Hepatocyte (in vitro differentiated cells): ENCODE measurements around the gene FLVCR2. TPM values are rescaled to one million over a fixed set of nuclear protein-coding genes. Genes with fewer than 3 reads are reported as not detected.

ENCODE experiments used
- DNase-seq: peaks from one replicate; pipeline ENCODE4 v3.0.0-alpha.2; 2016; ENCODE audit warnings: low spot score
- H2AFZ ChIP-seq: fragments of 200-600 bp; sonication (generic); 2 replicates; pipeline ENCODE4 v1.6.0; 2016; ENCODE audit warnings: antibody characterized with exemption, mild to moderate bottlenecking
- H3K27ac ChIP-seq: fragments of 200-600 bp; sonication (generic); 2 replicates; pipeline ENCODE4 v1.5.1; 2016; ENCODE audit warnings: mild to moderate bottlenecking
- H3K27me3 ChIP-seq: fragments of 200-600 bp; sonication (generic); 2 replicates; pipeline ENCODE4 v1.6.1; 2016
- H3K36me3 ChIP-seq: fragments of 200-600 bp; sonication (generic); replicated peaks from 2 replicates; pipeline ENCODE4 v1.5.1; 2016; ENCODE audit warnings: low read depth; ENCODE audit not compliant: insufficient read depth
- H3K4me1 ChIP-seq: fragments of 200-600 bp; sonication (generic); 2 replicates; pipeline ENCODE4 v1.5.1; 2016; ENCODE audit warnings: mild to moderate bottlenecking, moderate library complexity; ENCODE audit not compliant: insufficient read depth
- H3K4me2 ChIP-seq: fragments of 200-600 bp; sonication (generic); 2 replicates; pipeline ENCODE4 v1.6.0; 2016
- H3K4me3 ChIP-seq: fragments of 200-600 bp; sonication (generic); 2 replicates; pipeline ENCODE4 v1.5.1; 2016; ENCODE audit warnings: mild to moderate bottlenecking
- H3K79me2 ChIP-seq: fragments of 200-600 bp; sonication (generic); 2 replicates; pipeline ENCODE4 v1.6.0; 2017; ENCODE audit warnings: mild to moderate bottlenecking
- H3K9me2 ChIP-seq: fragments of 200-600 bp; sonication (generic); replicated peaks from 2 replicates; pipeline ENCODE4 v1.6.0; 2017; ENCODE audit warnings: mild to moderate bottlenecking; ENCODE audit not compliant: insufficient read depth
- H3K9me3 ChIP-seq: fragments of 200-600 bp; sonication (generic); 2 replicates; pipeline ENCODE4 v1.5.1; 2016; ENCODE audit warnings: low read depth, mild to moderate bottlenecking
- H4K20me1 ChIP-seq: fragments of 200-600 bp; sonication (generic); 2 replicates; pipeline ENCODE4 v1.6.0; 2016; ENCODE audit warnings: mild to moderate bottlenecking; ENCODE audit not compliant: insufficient read depth, poor library complexity, severe bottlenecking
- EZH2 ChIP-seq: fragments of 200-600 bp; sonication (generic); IDR thresholded peaks from 2 replicates; pipeline ENCODE4 v1.6.1; 2016; ENCODE audit warnings: antibody characterized with exemption, mild to moderate bottlenecking, borderline replicate concordance
- EZH2phosphoT487 ChIP-seq: fragments of 200-600 bp; sonication (generic); IDR thresholded peaks from one replicate; pipeline ENCODE4 v1.6.1; 2018; ENCODE audit warnings: antibody characterized with exemption, mild to moderate bottlenecking, low read depth, moderate library complexity; ENCODE audit not compliant: unreplicated experiment, severe bottlenecking
- WGBS: methylation state at CpG from one replicate; pipeline ENCODE4 v1.1.6; 2016; ENCODE audit warnings: low lambda C conversion rate; ENCODE audit errors: missing lambda C conversion rate; 5-methylcytosine and 5-hydroxymethylcytosine counted together
- polyA plus RNA-seq: library from polyadenylated mRNA; unstranded; fragments of >200 nt; fragmentation: Nextera tagmentation; extraction: Ambion mirVana; gene quantifications from 2 replicates; pipeline ENCODE4 v1.2.1, GENCODE V29; 2016
- total RNA-seq: library from RNA; depleted of rRNA; stranded (reverse); fragments of >200 nt; gene quantifications from 2 replicates; pipeline ENCODE4 v1.2.3, GENCODE V29; 2014
- TF ChIP-seq, protein P1 (sequence below): fragments of 200-600 bp; sonication (generic); IDR thresholded peaks from 2 replicates; pipeline ENCODE4 v1.5.1; 2016; ENCODE audit warnings: antibody characterized with exemption, mild to moderate bottlenecking; ENCODE audit not compliant: poor library complexity

Gene FLVCR2
- total and polyA plus RNA-seq, 2 experiments from 2014 or later = 9.5 to 10.1 TPM

DNA sequence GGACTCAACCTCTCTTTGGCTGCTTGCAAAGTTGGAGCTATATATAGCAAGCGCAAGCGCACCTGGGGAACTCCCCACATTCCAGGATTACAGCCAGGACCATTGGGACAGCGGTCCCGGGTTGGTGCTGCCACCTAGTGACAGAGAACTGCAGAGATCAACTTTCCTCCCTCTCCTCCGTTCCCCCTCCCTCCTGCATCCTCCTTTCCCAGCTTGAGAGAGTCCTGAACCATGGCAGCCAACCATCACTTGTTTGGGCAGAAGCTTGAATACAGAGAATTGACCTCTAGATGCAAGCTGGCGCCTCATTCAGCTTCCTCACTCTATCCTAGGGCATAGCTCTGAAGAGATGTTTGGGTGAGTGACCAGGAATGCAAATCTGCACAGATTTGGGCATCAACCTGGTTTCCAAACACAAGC is 17.4 kb upstream of the FLVCR2 start:
- Histone ChIP-seq H3K9me3 (no peaks in the 10 kb centered on the region), H3K36me3 (no peaks in the 10 kb centered on the region), H3K4me3 (no peak overlapping the region), H3K9me2 (no peaks in the 10 kb centered on the region), H4K20me1 (no peaks in the 10 kb centered on the region), H3K79me2 (no peaks in the 10 kb centered on the region), H3K27me3 (no peaks in the 10 kb centered on the region), H3K4me1 (no peaks in the 10 kb centered on the region), H3K27ac (no peak overlapping the region), H3K4me2 (no peak overlapping the region), H2AFZ (no peak overlapping the region)
- TF ChIP-seq EZH2 = no peak
- TF ChIP-seq, protein P1, sequence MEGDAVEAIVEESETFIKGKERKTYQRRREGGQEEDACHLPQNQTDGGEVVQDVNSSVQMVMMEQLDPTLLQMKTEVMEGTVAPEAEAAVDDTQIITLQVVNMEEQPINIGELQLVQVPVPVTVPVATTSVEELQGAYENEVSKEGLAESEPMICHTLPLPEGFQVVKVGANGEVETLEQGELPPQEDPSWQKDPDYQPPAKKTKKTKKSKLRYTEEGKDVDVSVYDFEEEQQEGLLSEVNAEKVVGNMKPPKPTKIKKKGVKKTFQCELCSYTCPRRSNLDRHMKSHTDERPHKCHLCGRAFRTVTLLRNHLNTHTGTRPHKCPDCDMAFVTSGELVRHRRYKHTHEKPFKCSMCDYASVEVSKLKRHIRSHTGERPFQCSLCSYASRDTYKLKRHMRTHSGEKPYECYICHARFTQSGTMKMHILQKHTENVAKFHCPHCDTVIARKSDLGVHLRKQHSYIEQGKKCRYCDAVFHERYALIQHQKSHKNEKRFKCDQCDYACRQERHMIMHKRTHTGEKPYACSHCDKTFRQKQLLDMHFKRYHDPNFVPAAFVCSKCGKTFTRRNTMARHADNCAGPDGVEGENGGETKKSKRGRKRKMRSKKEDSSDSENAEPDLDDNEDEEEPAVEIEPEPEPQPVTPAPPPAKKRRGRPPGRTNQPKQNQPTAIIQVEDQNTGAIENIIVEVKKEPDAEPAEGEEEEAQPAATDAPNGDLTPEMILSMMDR = peak; percentile 85
- DNase-seq = peak; percentile 93
- WGBS = 4% methylated on average over 6 of the region's 6 CpGs

DNA sequence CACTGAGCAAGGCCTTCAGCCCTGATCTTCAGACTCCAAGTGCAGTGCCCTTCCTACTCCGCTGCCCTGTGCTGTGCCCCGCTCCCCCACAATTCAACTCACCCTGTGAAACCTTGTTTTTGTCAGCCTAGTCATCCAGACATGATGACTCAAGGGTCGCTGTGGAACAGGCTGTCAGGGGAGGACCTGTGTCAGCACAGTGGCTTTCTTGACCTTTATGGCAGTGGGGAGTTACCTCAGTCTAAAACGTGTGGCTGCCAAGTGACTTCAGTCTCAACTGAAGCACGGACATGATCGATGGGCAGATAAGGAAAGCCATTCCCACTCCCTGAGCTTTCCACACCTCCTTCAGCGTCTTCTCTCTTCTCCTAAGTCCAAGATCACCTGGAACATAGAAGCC is 16.3 kb upstream of the FLVCR2 start:
- H3K27ac ChIP-seq = no peak overlapping the region
- no peak overlapping the region for H3K4me2 ChIP-seq
- H3K4me1 ChIP-seq = no peaks in the 10 kb centered on the region
- no peaks in the 10 kb centered on the region for H3K79me2 ChIP-seq
- no peak for TF ChIP-seq EZH2phosphoT487
- TF ChIP-seq, protein P1 = no peak
- no peak for TF ChIP-seq EZH2
- no peaks in the 10 kb centered on the region for H3K27me3 ChIP-seq
- 66% methylated on average over 7 of the region's 7 CpGs for WGBS
- no peak overlapping the region for H3K4me3 ChIP-seq
- no peaks in the 10 kb centered on the region for H4K20me1 ChIP-seq
- H3K9me2 ChIP-seq = no peaks in the 10 kb centered on the region
- H2AFZ ChIP-seq = no peak overlapping the region
- no peak for DNase-seq
- no peaks in the 10 kb centered on the region for H3K36me3 ChIP-seq
- H3K9me3 ChIP-seq = no peaks in the 10 kb centered on the region

DNA sequence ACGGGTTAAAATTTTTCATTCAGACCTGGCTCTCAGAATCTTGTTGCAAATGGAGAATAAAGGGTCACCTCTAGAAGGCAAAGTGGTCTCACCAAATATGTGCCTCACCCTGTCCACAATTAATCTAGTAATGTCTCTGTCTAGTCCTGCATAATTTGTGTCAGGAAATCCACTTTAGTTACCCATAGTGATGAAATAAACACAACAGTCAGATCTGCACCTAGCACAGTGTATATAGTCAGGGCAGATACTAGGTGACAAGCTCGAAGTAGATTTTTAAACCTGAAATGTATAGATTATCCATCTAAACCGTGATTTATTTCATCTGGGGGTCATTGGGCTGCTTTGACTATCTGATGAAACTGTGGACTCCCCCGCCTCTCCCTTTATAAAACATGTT is 15.9 kb upstream of the FLVCR2 start:
- Histone ChIP-seq H3K27me3 (no peaks in the 10 kb centered on the region), H3K4me1 (no peaks in the 10 kb centered on the region), H3K9me2 (no peaks in the 10 kb centered on the region), H2AFZ (no peak overlapping the region), H3K4me2 (no peak overlapping the region), H3K36me3 (no peaks in the 10 kb centered on the region), H3K9me3 (no peaks in the 10 kb centered on the region), H3K79me2 (no peaks in the 10 kb centered on the region), H3K4me3 (no peak overlapping the region), H3K27ac (no peak overlapping the region), H4K20me1 (no peaks in the 10 kb centered on the region)
- no peak for TF ChIP-seq EZH2
- WGBS = 86% methylated on average over 4 of the region's 4 CpGs
- no peak for DNase-seq

DNA sequence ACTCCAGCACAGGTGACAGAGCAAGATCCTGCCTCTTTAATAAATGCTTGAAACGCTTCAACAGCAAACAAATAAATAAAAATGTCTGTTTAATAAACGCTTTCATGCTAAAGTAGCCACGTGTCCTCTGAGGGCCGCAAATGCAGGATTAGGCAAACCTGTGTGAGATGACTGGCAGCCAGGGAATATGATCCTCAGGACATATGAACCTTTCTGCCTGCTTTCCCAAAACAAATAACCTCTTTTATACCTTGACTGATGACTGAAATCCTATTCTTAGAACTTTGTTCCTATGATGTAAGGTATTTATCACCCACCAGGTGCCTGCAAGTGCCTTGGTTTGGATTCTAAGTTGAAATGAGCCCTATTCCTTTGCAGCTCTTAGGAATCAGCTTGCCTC is 14.5 kb upstream of the FLVCR2 start:
- Histone ChIP-seq H3K36me3 (no peaks in the 10 kb centered on the region), H3K27ac (no peak overlapping the region), H3K9me2 (no peaks in the 10 kb centered on the region), H3K4me1 (no peaks in the 10 kb centered on the region), H3K4me3 (no peak overlapping the region), H4K20me1 (no peaks in the 10 kb centered on the region), H3K27me3 (no peaks in the 10 kb centered on the region), H3K9me3 (no peaks in the 10 kb centered on the region), H2AFZ (no peak overlapping the region), H3K79me2 (no peaks in the 10 kb centered on the region), H3K4me2 (no peak overlapping the region)
- TF ChIP-seq EZH2 (no peak), EZH2phosphoT487 (no peak)
- TF ChIP-seq, protein P1 = no peak
- 81% methylated on average over 4 of the region's 4 CpGs for WGBS
- DNase-seq = no peak
